GM19025 (cell line): ENCODE data around the gene SIRT7.

Experiments
- ATAC-seq: cut with Tn5 transposase; IDR thresholded peaks from one replicate; pipeline ENCODE4 v1.9.1; 2021; ENCODE audit warnings: mild to moderate bottlenecking, low read depth, moderate library complexity; ENCODE audit not compliant: unreplicated experiment

Gene SIRT7

DNA sequence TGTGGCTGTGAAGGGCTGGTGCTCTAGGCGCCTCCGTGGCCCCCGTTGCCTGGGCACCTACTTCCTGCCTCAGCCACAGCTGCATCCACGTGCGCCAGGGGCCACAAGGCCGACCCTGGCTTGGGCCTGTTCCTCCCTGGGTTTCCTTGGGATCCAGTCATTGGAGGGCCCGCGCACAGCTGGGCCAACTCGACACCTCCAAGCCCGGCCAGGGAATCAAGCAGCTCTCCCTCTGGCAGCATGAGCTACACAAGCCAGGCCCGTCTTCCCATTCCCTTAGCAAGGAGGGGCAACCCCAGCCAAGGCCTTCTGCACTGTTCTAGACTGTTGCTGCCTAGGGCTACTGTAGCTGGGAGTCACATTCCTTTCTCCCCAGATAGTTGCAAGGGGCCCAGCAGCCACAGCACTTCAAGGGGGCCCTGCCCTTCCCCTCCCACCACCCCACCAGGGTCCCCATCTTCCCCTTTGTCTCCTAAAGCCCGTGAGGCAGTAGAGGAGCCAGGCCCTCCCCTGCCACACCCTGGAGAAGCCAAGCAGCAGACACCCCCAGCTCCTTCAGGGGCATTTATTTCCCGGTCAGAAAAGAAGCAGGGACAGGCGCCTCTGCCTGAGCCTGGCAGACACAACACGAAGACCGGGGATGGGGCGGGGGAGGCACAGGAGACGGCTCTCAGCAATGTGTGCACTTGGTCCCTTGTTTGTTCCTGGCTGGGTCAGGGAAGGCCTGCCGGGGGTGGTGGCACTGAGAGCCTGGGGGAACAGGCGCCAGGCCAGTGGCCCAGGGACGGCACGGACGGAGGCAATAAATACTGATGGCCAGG lies 50.6 kb downstream of the SIRT7 start:
- ATAC-seq: no peak

DNA sequence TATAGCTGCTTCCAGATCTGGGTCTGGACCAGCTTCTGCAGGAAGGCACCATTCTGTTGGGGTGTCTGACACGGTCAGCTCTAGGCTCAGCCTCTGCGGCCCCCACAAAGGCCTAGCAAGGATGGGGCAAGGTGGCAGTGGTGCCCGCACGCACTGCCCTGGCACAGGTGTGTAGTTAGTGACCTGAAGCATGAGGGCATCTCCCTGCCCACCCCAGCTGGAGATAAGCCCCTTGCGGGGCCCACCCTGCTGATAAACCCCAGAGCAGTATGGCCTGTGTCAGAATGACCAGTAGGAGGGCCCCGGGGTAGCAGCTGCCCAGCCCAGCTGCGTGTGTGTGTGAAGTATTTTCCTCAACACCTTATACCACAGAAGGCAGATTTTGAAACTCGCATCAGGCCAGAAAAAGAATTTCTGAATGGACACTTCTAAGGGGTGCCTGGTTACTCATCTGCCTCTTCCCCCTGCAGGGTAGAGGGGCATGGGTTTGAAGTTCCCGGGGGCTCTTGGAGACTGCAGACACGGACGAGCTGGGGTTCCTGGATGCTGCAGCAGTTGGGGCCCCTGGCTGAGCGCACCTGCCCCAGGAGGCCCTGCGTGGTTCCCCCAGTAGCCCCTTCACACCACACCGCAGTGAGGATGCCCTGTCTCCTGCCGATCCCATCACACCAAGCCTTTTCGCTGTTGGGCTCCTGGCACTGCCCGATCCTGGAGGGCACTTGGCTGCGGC lies 51.4 kb downstream of the SIRT7 start:
- ATAC-seq: no peak

DNA sequence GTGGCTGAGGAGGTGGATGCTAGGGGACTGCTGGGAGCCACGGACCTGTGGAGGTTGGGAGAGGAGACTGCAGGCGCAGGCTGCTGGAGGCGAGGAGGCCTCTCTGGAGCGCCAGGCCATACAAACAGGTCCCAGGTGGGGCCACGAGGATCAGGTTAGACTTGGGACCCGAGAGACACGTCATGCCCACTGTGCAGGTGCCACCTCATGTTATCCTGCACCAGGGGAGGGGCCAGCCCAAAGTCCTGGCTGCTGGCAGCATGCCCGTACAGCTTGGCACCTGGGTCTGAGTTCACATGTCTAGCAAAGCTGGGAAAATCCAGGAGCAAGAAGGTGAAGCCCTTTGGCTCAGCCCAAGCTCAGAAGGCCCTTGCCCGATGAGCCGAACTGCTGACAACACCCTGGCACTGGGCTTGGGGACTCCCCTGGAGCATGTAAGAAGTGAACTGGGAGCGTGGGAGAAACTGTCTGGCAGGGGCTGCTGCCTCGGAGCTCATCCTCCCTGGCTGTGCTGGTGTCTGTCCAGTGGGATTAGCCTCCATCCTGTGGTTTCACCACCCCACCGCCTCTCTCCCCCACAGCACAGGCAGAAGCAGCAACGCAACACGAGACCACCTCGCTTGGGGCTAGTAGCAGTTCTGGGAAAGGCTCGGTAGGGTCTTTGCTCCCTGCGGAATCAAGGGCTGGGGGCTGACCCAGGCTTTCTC lies 52.1 kb downstream of the SIRT7 start:
- no peak for ATAC-seq

DNA sequence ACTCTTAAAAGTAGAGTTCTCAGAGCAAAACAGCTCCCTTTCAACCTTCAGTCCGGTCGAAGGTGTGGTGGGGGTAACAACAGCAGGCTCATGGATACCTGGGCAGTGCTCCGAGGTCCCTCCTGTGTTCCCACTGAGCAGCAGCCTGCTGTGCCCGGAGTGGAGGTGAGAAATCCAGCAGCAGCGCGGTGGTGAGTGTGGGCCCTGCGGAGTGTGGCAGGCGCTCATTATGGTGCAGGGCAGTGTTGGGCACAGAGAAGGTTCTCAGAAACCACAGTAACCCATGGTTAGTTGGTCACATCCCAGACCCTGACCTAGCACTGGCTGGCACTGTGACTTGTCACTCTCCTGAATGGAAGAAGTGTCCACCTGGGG lies 52.6 kb downstream of the SIRT7 start:
- no peak for ATAC-seq

DNA sequence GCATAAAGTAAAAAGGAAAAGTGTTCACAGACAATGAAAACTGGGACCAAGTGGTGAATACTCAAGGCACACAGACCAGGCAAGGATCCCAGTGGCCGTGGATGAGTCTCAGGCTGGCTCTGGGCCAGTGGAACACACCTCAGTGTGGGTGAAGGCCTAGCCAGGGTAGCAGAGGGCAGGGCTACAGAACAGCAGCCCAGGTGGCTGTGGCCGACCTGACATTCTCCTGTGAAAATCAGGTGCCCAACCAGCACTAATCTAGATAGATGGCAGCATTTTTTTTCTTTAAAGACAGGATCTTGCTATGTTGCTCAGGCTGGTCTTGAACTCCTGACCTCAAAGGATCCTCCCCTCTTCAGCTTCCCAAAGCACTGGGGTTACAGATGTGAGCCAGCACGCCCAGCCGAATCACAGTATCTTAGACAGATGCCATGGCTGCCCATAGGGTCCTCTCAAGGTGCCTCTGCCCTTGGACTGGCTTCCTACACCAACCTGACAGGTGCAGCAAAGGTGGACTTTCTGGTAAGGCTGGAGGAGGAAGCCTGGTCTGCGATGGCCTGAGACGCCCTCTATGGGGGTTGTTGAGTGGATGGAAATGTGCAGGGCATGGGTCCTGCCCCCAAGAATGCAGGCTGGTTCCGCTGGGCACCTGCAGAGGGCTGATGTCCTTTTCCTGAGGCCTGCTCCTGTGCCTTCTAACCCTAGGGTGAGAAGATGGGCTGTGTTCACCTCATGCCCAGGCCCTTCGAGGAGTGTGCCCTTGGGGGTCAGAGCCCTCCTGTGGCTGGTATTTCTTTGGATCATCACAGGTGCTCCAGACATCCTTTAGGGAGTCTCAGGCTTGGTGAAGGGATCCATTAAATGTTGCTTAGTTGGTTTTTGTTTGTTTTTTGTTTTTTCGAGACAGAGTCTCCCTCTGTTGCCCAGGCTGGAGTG lies 53.9 kb downstream of the SIRT7 start:
- no peak for ATAC-seq

DNA sequence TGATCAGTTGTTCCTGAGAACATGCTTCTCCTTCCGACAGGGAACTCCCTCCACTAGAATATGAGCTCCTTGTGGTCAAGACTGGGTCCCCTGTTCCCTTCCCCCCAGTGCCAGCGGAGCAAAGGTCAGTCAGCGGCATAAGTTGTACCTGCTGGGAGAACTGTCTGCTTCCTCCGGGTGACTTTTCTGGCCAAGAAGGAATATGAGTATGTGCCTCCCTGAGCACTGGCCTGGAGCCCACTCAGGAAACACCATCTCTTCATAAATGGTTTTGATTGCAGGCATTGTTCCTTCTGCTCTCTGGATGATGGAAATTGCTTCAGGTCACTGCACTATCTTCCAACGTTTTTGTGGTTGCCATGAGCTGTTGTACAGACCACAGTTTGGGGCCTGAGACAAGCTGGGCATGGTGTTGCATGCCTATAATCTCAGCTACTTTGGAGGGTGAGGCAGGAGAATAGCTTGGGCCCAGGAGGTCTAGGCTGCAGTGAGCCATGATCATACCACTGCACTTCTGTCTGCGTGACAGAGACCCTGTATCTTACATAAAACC lies 54.8 kb downstream of the SIRT7 start:
- no peak for ATAC-seq
